ENCODE data around the gene PLCL2.

Gene PLCL2

DNA sequence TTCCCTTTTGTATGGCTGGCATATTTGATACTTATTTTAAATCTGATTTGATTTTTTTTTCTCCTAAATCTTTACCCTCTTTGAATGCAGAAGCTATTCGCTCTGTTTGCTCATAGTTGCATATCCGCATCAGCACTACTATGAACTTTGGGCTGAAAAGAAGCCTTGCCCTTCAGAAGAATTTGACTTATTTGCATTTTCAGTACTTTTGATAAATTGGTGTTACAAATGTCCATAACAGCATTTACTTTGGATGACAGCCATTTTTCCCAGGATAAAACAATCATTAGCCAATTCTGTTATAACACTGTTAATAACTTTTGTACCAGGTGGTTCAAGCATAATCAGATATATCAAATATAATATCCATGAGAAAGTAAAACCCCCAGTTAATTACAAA lies 129.5 kb downstream of the PLCL2 start:
- no peak for DNase-seq

- no peak for DNase-seq
These were observed 130.0 kb downstream of the PLCL2 start for GRCh38 chr3:17014709-17015108.

- DNase-seq = peak in 2 of 4 experiments; percentile 53 to 58
These were observed 136.9 kb downstream of the PLCL2 start for GRCh38 chr3:17021614-17022013.

DNA sequence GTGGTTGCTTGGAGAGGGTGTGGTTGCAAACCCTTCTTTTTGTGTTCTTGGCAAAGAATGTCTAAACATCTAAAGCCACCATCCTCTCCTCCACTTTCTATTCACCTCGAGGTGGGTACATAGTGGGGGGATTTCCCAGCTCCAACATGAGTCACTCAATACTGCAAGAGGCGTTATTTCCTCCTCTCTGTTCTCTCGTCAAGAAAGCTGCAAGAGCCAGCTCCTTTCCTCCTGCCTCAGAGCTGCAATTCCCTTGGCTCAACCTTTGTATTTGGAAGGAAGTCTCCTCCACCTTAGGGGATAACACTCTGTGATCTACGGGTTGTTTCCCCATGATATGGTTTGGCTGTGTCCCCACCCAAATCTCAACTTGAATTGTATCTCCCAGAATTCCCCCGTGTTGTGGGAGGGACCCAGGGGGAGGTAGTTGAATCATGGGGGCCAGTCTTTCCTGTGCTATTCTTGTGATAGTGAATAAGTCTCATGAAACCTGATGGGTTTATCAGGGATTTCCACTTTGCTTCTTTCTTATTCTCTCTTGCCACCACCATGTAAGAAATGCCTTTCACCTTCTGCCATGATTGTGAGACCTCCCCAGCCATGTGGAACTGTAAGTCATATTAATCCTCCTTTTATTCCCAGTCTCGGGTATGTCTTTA lies 138.4 kb downstream of the PLCL2 start:
- peak in 3 of 4 experiments; percentile 30 to 47 (median 38) for DNase-seq

DNA sequence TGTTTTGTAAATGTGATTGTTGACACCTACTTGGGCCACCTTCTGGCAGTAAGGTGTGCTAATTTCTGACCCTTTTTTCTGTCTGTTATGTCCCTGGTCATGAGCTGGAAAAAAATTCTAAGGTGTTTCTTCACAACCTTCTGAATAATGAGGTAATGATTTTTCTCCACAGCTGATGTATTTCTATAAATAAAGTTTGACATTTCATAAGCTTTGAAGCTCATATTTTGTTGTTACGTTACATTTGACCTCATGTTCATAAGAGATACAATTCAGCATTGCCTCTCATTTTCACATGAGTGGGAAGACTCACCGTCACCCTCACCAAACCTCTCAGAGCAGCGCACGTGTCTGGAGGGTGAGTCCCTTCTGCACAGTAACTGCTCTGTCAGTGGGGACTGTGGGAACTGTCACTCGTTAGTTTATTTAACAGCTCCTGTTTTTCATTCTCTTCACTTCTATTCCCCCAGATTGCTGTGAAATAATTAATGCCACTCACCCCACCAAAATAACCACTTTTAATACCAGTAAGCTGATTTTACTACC lies 140.9 kb downstream of the PLCL2 start:
- DNase-seq = no peak

GRCh38 chr3:17027318-17027717 lies 142.6 kb downstream of the PLCL2 start:
- no peak for DNase-seq

GRCh38 chr3:17028363-17028762 lies 143.6 kb downstream of the PLCL2 start:
- DNase-seq = no peak

DNA sequence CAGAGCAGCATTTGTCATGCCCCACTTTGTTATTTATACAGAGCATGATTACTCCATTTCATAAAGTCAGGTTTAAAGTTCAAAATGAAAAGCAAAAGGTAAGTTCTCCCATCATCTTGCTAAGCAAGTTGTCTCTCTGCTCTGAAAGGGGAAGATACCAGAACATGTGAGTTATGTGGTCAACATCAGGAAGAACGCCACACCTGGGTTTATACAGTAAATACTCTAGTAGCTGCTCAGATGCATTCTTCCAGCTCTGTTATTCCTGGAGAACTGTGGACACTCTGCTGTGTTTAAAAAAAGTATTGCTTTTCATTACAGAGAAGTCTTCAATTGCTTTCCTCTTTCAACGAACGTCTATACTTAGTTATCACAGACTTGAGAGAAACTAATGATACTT lies 145.7 kb downstream of the PLCL2 start:
- no peak for DNase-seq

DNA sequence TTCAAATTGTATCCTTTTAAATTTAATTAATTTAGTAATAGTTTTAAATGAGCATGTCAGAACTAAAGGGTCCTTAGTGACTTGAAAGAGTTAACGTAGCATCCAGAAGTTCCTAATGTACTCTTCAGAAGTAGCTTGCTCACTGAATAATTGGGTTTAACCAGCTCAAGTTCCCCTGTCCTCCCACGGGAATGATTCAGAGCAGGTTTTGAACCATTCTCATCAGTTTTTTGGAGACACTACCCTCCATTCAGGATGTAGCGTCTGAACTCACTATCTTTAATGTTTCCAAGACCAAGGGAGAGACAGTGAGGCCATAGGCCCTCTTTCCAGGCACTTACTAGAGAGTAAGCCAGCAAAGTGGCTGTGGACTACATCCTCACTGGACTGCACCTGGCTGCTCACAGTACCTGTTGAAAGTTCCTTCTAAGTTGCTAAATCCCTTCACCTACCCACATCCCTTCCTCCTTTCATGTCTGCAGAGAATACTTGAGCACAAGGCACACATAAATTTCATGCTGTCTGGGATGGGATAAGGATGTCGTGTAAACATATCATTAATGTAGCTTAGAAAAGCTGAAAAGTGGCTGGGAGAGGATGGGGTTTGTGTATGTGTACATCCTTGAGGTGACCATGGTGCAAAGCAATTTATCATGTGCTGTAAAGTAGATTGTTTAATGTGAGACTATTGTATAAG lies 146.3 kb downstream of the PLCL2 start:
- DNase-seq = no peak

DNA sequence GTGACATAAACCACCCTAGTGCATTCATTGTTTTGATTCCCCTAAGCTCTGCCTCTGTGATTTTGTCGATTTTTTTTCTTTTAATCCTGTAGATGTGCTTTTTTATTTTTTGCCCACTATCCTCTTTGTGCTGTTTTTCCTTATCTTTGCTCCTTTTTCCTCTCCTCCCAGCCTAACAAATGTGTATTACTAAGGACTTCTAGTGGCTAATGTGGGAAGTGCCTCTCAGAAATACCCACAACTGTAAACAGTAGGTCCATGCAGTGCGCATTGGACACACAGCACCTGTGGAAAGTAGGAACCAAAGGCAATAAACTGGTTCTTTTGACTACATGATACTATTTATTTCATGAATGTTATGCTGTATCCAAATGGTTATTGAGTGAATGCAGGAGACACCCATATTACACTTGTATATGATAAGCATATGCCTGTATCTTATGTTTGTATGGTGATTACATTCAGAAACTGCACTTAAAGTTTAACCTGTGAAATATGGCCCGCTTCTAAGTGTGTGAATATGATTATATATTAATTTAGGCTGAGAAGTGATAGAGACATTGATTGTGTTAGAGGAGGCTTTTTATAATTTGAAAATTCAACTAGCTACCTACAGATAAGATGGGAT lies 147.8 kb downstream of the PLCL2 start:
- DNase-seq = peak in 3 of 4 experiments; percentile 15 to 41 (median 20)

GRCh38 chr3:17033516-17034168 lies 148.9 kb downstream of the PLCL2 start:
- peak in 2 of 4 experiments; percentile 29 to 40 for DNase-seq

DNA sequence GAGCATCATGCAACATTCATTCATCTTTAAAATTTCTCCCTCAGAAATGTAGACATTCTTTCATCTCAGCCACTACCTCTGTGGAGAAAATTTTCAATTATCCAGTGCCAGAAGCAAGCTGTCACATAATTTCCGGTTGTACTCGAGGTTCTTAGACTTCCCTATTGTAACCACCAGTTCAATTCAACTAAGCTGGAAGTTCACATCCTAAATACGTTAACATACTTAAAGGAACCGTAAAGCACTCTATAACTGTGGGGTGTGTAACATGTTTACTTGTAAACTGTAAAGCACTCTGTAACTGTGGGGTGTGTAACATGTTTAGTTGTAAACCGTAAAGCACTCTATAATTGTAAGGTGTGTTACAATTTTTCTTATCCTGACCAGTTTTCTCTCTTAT lies 150.3 kb downstream of the PLCL2 start:
- DNase-seq = peak; percentile 20 to 68 (median 50)

GRCh38 chr3:17035966-17036365 lies 151.2 kb downstream of the PLCL2 start:
- DNase-seq = no peak

GRCh38 chr3:17038141-17038540 lies 153.4 kb downstream of the PLCL2 start:
- no peak for DNase-seq

DNA sequence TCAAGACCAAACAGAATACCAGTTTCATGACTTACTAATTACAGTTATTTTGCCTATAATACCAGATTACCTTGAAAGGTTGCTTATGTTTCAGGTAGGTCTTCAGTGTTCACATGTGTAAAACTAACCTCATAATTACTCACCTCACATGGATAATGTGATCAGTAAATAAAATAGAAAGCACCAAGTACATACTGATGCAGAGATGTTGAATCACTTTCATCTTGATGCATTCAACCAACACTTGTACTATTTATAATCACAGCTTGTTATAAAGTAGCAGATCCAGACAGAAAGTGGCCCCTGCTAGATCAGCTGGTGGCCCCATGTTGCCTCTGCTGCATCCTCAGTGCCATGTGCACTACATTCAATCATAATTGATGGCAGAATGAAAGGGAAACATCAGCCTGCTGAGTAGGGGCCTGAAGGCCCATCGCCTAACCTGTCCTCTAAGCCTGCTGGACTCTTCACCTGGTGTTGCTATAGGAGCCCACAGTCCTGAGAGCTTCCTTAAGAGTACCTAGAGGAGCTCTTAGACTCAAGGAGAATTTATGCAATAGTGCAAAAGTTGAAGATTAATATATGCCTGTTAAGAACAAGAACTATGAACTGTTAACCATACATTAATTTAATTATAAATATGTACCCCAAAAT lies 154.3 kb downstream of the PLCL2 start:
- no peak for DNase-seq

GRCh38 chr3:17039594-17039993 lies 154.8 kb downstream of the PLCL2 start:
- DNase-seq = peak in 3 of 4 experiments; percentile 29 to 59 (median 31)

GRCh38 chr3:17040322-17040989 lies 155.7 kb downstream of the PLCL2 start:
- no peak for DNase-seq

DNA sequence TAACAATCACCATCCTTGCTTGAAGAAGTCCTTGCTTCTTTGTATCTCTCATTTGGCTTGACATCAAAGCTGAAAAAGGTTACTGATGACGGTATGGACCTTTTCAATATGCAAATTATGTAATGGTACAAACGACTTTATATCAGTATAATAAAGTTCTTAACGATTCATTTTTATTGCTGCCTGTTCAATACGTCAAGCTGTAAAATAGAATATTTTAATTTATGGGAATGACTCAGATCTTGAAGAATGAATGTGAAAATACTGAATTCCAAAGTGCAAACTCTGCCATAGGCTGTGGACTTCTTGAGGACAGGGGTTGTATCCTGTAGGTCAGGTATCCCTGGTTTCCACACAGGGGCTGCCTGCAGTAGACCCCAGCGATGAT lies 156.2 kb downstream of the PLCL2 start:
- no peak for DNase-seq

- DNase-seq = peak in 2 of 4 experiments; percentile 32 to 33
These were observed 160.1 kb downstream of the PLCL2 start for GRCh38 chr3:17044855-17045254.

DNA sequence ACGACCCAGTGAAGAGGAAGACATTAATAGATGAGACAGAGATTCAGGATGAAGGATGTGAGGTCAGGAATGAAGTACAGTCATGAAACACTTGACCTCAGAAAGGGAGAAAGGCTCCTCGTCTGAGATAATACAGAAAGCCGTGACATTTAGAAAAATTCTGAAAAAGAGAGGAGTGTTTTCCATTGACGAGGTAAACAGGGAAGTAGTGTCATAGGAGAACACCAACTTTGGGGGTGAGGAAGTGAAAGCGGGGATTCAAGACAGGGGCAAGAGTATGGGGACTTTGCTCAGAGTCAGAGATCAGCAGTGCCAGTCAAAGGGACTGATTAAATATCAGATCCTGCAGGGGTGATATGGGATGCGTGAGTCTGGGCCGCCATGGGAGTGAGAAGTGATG lies 160.9 kb downstream of the PLCL2 start:
- peak in 3 of 4 experiments; percentile 33 to 44 (median 43) for DNase-seq

- DNase-seq = no peak
These were observed 161.9 kb downstream of the PLCL2 start for GRCh38 chr3:17046623-17047022.

GRCh38 chr3:17047162-17047561 lies 162.4 kb downstream of the PLCL2 start:
- no peak for DNase-seq
